NCI-H524 (cell line): ENCODE measurements around the gene IFRD1.

Source experiments
- DNase-seq, 2 experiments: peaks; one replicate each; lab custom pipeline; 2025; lab: John Stamatoyannopoulos, UW

The IFRD1 gene

DNA sequence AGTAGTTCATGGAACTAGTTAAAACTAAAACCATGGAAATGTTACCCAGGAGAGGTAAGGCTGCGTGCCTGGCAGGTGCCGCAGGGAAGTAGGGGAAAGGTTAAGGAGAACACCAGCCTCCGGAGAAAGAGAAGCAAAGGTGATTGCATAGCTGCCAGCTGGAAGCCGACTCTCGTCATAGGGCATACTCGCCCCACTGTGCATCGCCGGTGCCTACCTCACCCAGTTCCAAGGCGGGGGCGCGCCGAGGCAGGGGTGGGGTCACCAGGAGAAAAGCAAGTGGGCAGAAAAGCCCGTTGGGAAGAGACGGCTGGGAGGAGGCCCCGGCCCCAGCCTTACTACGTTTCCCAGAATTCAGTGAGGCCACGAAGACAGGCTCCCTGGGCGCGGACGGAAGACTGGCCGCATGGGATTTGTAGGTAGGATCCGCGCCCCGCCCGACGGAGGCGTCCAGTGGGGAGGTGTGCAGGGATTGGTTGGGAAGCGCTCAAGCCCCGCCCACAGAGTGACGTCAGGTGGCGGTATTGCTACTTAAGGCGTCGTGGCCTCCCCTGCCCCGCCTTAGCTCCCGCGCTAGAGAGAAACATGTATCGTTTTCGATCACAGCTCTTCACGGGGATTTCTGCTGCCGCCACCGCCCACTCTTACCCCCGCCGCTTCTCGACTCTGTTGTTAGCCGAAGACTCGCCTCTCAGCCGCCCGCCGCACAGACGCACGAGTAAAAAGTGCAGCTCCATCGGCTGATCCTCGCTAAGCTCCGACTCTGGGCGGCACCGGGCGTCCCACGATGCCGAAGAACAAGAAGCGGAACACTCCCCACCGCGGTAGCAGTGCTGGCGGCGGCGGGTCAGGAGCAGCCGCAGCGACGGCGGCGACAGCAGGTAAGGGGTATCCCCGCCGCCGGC lies at the start of gene IFRD1:
Gene IFRD1, plus strand, starts transcription at position 559 of the 905 bp plus-strand sequence. Its CDS starts 229 bp downstream, at position 788.
- DNase-seq, result peak; percentile 96 to 97

- DNase-seq, result no peak
These were observed 45.9 kb upstream of the IFRD1 start for GRCh38 chr7:112404321-112404720.

DNA sequence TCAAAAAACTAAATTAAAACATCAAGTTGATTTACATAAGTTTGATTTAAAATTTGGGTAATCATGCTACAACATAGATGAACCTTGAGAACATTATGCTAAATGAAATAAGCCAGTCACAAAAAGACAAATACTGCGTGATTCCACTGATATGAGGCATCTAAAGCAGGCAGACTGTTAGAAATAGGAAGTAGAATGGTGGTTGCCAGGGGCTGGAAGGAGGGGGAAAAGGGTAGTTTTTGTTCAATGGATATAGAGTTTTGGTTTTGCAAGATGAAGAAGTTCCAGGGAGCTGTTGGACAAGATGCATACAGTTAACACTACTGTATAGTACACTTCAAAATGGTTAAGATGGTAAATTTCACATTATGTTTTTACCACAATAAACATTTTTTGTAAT lies 45.0 kb upstream of the IFRD1 start:
- no peak for DNase-seq

DNA sequence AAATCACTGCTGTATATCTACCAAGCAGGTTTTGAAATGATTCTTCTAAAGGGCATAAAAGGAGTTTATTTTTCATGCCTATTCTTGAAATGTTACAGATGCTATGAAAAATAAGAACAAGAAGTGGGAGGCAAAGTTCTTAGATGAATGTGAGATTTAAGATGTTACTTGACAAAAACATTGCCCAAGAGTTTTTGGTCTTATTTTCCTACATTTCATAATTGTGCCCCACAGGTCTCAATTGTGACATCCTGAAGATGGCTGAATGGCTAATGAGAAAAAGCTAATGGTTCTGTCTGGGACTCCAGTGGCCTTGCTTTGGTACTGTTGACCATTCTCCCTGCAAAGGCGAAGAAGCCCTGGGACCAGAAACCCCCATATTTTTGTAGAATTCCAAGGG lies 43.0 kb upstream of the IFRD1 start:
- no peak for DNase-seq

- DNase-seq, result no peak
These were observed 40.2 kb upstream of the IFRD1 start for GRCh38 chr7:112410092-112410491.

DNA sequence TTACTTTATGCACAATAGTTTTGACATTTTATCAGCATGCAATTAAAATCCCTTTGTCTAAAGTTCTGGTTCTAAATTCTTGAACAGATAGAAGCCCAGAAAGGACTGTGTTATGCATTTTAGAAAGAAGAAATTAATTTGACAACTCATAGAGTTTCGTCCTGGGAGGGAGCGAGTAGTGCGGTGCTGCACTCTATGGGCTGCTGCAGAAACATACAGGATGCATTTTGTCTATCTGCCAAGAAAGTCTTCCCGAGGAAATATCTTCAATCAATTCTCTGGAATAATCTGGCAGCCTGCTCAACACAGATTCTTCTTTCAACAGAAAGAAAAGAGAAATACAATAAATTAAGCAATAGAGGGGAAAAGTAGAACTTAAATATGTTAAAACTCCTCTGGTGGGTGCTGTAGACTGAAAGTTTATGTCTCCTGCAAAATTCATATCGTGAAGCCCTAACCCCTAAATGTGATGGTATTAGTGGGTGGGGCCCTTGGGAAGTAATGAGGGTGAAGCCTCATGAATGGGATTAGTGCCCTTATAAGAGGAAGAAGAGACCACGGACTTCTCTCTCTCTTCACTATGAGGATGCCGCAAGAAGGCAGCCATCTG lies 39.0 kb upstream of the IFRD1 start:
- DNase-seq, result peak; percentile 3 to 27

DNA sequence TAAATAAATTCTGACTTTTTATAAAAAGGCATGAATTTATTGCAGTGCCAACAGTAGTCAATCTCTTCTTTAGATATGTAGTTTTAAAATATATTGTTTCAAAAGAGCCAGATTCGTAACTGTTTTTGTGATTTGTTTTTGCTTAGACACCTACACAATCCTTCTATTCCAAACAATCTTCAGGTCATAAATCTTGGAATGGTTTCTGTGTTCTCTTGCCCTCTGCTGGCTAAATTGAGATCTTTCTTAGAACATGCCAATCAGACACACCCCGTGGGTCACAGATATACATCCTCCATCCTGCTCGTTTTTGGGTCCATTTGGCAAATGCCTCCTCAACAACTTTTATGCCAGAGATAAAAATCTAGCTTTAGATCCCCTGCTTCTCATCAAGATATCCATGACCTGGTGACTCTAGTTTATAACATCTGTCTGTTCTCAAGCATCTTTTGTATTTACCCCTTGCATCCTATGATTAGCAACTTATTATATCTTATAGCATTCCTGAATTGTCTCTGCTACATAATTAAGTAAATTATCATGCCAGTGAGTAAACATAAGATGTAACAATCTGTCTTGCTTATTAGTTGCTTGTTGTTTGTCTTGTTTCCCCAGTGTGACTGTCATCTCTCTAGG lies 35.3 kb upstream of the IFRD1 start:
- peak; percentile 30 to 65 for DNase-seq

- no peak for DNase-seq
These were observed 34.1 kb upstream of the IFRD1 start for GRCh38 chr7:112416127-112416526.

- no peak for DNase-seq
These were observed 30.6 kb upstream of the IFRD1 start for GRCh38 chr7:112419543-112420130.

DNA sequence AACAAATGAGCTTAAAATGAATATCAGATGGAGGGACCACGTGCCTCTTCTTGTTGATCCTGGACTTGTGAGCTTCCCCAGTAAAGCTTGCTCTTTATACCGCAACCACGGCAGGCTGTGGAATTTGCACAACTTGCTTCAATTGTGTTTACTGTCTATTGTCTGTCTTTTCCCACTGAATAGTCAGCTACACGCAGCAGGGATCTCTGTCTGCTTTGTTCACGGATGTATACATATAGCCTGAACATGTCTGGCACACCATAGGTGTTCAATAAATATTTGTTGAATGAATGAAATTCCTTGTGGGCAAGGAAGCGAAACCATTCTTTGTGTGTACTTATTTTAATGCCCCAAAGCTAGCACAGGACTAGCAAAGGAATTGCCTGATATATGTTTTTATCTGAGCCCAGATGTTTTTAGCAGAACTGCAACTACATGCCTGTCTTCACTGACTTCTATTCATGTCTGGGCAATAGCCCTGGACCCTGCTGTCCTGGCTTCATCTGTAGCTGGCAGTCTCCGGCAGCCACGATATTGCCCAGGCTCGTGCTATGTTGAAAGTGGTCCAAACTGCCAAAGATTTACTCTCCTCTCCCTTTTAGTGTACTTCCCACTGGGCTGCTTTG lies 29.9 kb upstream of the IFRD1 start:
- no peak for DNase-seq

DNA sequence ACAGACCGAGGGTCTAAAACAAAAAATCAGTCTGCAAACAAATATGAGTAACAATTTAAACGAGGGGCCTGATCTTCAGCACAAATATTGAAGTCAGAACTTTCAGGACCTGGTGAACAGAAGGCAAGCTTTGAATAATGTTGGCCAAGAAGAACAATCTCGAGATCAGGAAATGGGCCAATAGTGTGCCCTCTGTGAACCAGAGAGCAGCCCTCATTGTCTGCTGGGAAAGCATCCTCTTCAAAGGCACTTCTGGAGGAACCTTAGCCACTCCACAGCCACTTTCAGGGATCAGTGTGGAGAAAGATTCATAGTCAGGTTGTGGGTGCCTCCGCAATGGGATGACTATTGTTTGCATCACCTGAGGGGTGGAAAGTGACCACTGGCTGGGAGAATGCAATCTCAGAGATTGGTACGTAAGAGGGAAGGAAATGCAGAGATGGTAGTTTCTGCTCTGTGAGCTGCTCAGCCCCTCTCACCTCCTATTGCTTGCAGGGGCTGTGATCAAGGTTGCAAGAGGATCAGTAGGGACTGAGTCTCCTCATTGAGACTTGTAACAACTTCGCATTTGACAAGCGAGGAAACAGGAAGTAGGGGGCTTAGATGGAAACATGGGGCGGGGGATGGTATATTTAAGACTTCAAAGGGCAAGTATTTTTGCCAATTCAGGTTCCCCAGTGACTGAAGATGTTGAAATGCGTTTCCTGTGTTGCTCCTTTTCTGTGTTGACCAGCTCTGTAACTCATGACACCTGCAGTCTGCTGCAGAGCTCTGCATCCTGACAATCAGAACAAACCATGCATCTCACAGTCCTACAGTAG lies 28.4 kb upstream of the IFRD1 start:
- no peak for DNase-seq

DNA sequence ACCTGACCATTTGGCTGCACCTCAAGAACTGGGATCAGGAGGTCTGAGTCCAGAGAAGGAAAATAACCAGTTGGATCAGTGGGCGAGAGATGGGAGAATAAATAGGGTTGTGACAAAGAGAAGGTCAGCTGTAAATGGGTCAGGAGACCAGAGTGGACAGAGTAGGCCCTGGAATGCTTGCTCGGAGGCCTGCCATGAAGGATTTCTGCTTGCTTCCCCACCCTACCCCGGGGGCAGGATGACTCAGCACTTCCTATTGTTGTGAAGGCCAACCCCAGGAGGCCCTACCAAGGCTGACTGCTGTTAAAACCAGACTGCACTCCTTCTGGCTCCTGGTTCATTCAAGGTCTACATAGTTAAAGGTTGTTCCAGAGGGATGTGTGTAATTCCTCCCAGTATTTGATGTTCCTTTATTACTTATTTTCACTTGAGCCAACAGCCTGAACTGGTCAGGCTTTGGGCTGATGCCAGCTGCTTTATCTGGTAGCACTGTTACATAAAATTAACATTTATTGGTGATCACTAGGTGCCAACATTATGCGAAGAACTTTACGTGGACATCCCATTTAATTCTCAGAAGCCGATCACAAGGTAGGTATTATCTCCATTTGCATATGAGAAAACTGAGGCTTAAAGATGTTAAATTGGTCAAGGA lies 27.3 kb upstream of the IFRD1 start:
- no peak for DNase-seq

DNA sequence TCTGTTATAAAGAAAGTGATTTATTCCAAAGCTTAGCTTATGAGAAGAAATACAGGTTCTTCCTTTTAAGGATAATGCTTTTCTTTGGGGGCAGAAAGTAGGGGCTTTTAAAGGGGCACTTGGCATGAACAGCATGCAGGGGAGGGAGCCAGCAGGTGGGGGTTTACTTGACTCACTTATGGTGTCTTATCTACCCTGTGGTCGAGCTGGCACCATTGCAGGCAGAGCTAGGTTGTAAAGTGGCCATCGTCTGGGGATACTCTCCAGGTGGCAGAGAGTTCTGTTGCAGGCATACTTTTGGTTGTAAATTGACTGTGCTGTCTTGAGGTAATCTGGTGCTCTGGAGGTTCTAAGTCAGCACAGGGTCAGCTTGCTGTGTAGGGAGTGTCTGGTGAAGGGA lies 26.3 kb upstream of the IFRD1 start:
- DNase-seq, result no peak

DNA sequence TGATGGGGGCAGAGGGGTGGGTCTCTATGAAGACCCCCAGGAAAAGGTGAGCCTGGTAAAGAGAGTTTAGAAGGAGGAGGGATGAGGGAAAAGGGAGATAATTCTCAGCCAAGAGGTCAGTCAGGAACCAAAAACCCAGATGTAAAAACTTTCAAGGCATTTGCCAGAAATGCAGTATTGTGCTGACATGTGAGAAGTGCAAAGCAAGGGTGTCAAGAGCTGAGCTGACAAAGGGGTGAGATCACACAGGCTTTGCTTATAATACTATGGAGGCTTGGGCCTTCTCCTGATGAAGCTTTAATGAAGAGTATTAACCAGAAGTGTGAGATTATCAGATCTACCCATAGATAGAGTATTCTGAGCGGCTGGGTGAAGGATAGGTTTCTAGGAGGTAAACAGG lies 22.3 kb upstream of the IFRD1 start:
- DNase-seq, result no peak

DNA sequence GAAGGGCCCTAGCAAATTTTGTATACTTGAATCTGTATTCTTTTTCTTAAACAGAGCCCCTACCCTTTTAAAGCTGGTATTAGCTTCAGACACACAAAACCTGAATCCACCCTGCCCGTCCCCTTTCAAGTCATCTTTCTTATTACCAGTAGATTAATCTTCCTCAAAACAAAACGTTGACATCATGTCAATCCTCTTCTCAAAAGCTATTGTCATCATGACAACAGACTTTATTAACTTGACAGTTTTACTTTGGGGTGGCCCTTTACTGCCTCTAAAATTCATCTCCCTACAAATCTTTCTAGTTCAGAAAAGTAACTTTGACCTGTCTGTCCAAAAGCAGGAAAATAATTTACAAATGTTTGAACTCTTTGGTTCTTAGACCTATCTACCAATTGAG lies 21.5 kb upstream of the IFRD1 start:
- no peak for DNase-seq

DNA sequence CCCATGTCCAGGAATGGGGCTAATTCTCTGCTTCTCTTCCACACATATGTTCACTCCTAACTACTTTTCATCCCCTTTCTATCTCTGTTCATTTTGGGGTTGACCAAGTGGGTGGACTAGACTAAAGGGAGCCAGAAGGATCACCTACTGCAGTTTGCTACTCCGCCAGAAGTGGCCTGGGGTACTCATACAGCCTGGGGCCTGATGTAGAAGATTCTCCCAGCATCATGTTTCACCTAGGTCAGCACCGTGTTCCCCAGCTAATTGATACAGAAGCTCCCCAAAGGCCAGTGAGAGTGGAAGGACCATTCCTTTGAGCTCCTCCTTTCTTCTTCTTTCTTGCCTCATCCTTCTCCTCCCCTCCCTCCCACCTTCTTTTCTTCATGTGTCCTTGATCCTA lies 19.6 kb upstream of the IFRD1 start:
- no peak for DNase-seq

DNA sequence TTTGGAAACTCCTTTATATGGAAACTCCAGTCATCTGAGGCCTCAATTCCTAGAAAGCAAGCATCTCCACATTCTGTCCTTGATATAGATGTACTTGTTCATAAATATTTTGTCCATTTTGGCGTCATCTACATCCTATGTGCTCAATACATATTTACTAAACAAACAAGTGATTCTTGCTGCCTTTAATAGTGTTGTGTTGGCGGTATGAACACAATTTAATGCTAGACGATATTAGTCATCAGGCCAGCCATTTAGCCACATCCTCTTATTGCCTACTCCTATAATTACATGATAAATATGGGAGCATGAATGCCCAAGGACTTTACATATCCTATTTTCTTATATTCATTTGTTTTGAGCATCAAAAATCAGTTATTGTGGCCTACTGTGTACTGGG lies 18.5 kb upstream of the IFRD1 start:
- DNase-seq, result no peak

DNA sequence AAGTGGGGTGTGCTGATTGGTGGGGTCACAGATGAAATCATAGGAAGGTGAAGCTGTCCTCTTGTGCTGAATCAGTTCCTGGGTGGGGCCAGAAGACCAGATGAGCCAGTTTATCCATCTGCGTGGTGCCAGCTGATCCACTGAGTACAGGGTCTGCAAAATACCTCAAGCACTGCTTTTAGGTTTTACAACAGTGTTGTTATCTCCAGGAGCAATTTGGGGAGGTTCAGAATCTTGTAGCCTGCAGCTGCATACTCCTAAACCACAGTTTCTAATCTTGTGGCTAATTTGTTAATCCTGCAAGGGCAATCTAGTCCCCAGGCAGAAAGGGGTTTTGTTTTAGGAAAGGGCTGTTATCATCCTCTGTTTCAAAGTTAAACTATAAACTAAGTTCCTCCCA lies 17.0 kb upstream of the IFRD1 start:
- DNase-seq, result no peak

DNA sequence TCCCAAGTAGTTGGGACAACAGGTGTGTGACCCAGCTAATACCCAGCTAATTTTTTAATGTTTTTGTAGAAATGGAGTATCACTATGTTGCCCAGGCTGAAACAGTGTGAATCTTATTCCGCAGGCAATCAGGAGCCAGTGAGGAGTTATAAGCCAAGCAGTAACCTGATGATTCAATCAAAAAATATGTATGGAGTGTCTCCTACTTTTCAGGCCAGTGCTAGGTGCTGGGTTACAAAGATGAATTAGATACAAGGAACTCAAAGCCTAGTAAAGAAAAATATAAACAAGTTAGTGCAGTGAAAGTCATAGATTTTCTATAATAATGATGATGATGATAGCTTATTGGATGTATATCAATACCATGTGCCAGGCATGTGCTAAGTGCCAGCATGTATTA lies 13.2 kb upstream of the IFRD1 start:
- DNase-seq, result no peak

- peak in 1 of 2 experiments; percentile 8 for DNase-seq
These were observed 10.8 kb upstream of the IFRD1 start for GRCh38 chr7:112439476-112439875.

DNA sequence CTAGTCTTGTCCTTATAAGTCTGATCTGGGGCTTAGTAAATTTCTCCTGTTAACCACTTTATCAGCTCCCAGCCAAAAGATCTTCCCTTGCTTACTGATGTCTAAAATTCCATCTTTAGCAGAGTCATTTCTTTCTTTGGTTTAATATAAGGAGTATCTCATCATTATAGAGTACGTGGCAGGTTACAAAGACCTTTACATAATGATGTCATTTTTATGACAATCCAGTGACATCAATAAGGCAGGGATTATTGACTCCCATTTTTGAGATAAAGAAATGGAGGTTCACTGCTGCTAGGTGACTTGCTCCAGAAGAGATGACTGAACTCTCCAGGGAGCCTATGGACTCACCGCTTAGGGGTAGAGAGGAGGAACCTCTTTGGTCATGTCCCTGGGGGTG lies 8.1 kb upstream of the IFRD1 start:
- no peak for DNase-seq
